ENCODE measurements around the gene NR6A1.

GRCh38 chr9:124661271-124661670 lies 109.8 kb downstream of the NR6A1 start:
- no peak for TF ChIP-seq FOXP2 (optimal IDR thresholded peaks at IDR 0.05; ENCODE audit: control extremely low read depth, extremely low read length, insufficient read depth)
- no peak for TF ChIP-seq EZH2 (IDR thresholded peaks at IDR 0.05)
